NT2/D1 (cell line): ENCODE data around the gene AKAP8L.

Experiments
- SUZ12 ChIP-seq: IDR thresholded peaks from 2 replicates; pipeline ENCODE4 v1.6.1; 2011; ENCODE audit not compliant: insufficient read length, insufficient read depth; ENCODE audit errors: extremely low read depth
- YY1 ChIP-seq: IDR thresholded peaks from 2 replicates; pipeline ENCODE4 v1.6.1; 2011; ENCODE audit not compliant: insufficient read length, insufficient read depth

DNA sequence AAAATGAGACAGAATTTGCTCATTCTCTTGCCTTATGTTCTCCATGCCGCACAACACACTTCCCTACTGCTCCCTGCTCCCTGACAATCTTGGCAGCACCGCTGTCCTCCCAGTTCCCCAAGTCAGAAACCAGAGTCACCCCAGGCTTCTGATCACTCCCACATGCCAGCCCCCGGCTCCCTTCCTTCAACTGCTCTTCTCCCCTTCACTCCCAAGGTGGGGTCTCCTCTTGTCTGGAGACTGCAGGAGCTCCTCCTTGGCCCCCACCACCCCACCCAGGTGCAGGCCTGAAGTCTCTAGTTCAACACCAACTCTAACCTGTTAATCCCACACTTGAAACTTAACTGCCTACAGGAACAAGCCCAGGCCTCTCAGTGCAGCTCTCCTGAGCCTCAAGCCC, 22.4 kb downstream of the AKAP8L start:
- TF ChIP-seq YY1 = no peak
- no peak for TF ChIP-seq SUZ12
